Uterus (tissue), 4 donors: ENCODE measurements around the gene OR10J4. TPM values are rescaled to one million over a fixed set of nuclear protein-coding genes. Genes with fewer than 3 reads are reported as not detected.

Experiments used
- DNase-seq, 2 donors: peaks; one replicate each; pipeline ENCODE4 v3.0.0-alpha.2; 2019 to 2020
- H3K27ac ChIP-seq, 2 donors: fragments of 200-600 bp; sonication (generic); 1 replicate in 1 of 2; 2 replicates in 1 of 2; pipeline ENCODE4 v1.5.1; 2016 to 2018
- H3K27me3 ChIP-seq, 2 donors: fragments of 200-600 bp; sonication (generic); one replicate each; pipeline ENCODE4 v1.5.1; 2018 to 2019; ENCODE audit warnings: control low read depth in 1 of 2
- H3K36me3 ChIP-seq, 2 donors: fragments of 200-600 bp; sonication (generic); one replicate each; pipeline ENCODE4 v1.5.1; 2019; ENCODE audit warnings: control low read depth in 1 of 2
- H3K4me1 ChIP-seq, 2 donors: fragments of 200-600 bp; sonication (generic); one replicate each; pipeline ENCODE4 v1.5.1; 2018 to 2019; ENCODE audit warnings: control low read depth in 1 of 2
- H3K4me3 ChIP-seq, 2 donors: fragments of 200-600 bp; sonication (generic); 1 replicate in 1 of 2; 2 replicates in 1 of 2; pipeline ENCODE4 v1.5.1; 2018 to 2019; ENCODE audit warnings: mild to moderate bottlenecking in 1 of 2
- H3K9me3 ChIP-seq, 2 donors: fragments of 200-600 bp; sonication (generic); one replicate each; pipeline ENCODE4 v1.5.1; 2019; ENCODE audit warnings: control low read depth in 1 of 2
- CTCF ChIP-seq, 4 experiments: fragments of 200-600 bp in 2 of 4; fragments of 450-650 bp in 2 of 4; sonication (generic) in 2 of 4; IDR thresholded peaks; one replicate each; pipeline ENCODE4 v1.5.1; 2016 to 2019; ENCODE audit warnings: antibody characterized with exemption in 4 of 4, mild to moderate bottlenecking in 2 of 4, moderate library complexity in 1 of 4
- POLR2A ChIP-seq, 2 donors: fragments of 450-650 bp; IDR thresholded peaks; one replicate each; pipeline ENCODE4 v1.6.1; 2016; ENCODE audit warnings: antibody characterized with exemption in 2 of 2, mild to moderate bottlenecking in 1 of 2, moderate library complexity in 1 of 2
- intact Hi-C: fragments of 100-400 bp; cut with DNase I; formaldehyde crosslinking; loops from one replicate; pipeline ENCODE4 v1.15.1; 2023; ENCODE audit warnings: low total_unique reads
- total RNA-seq, 4 donors: library from RNA; depleted of rRNA in 3 of 4; stranded (reverse); fragments of >200 nt in 3 of 4; gene quantifications; one replicate each; pipeline versions ENCODE4 v1.1.0 to v1.2.4, GENCODE V29; 2014 to 2023
- donor health status: DM: yes; HTN: yes; CAD: no.

The OR10J4 gene
- total RNA-seq, 4 donors from 2014 or later: not detected

GRCh38 chr1:159465191-159465603 lies 33.2 kb downstream of the OR10J4 start:
- no peak overlapping the region for H3K4me3 ChIP-seq
- no peaks in the 10 kb centered on the region for H3K4me1 ChIP-seq
- no peaks in the 10 kb centered on the region for H3K27me3 ChIP-seq
- H3K27ac ChIP-seq: no peak overlapping the region
- no peaks in the 10 kb centered on the region for H3K9me3 ChIP-seq
- no peaks in the 10 kb centered on the region for H3K36me3 ChIP-seq
- DNase-seq: no peak
- no peak for TF ChIP-seq CTCF (IDR thresholded peaks at IDR 0.05)
- intact Hi-C loops: no loop called here

GRCh38 chr1:159468321-159468720 lies 36.3 kb downstream of the OR10J4 start:
- no peaks in the 10 kb centered on the region for H3K4me1 ChIP-seq
- H3K9me3 ChIP-seq: no peaks in the 10 kb centered on the region
- no peaks in the 10 kb centered on the region for H3K36me3 ChIP-seq
- H3K27ac ChIP-seq: no peak overlapping the region
- TF ChIP-seq POLR2A (IDR thresholded peaks at IDR 0.05) (no peak), CTCF (IDR thresholded peaks at IDR 0.05) (no peak)
- no peaks in the 10 kb centered on the region for H3K27me3 ChIP-seq
- no peak overlapping the region for H3K4me3 ChIP-seq
- no peak for DNase-seq
- intact Hi-C loops: no loop called here

DNA sequence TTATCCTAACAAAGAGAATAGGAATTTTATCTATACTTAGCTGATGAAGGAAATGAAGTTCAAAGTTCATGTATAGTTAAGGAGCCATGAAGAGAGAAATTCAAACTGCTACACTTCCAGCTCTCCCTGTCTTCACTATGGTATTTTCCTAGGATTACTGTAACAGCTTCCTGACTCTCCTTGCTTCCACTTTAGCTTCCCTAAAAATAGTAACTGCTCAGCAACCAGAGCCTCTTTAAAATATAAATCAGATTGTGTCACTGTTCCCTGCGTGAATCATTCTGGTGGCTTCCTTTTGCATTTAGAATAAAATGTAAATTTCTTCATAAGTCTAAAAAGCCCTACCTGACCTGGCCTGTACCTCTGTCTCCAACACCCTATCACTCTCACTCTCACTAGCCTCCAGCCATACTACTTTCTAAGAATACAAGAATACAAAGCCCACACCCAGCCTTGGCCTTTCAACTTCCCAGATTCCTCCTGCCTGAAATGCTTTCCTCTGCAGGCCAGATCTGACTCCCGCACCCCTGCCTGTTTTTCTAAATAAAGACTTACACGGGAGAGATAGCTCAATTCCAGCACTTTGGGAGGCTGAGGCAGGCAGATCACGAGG lies 38.0 kb downstream of the OR10J4 start:
- H3K4me1 ChIP-seq: no peaks in the 10 kb centered on the region
- intact Hi-C loops: no loop called here
- no peak overlapping the region for H3K4me3 ChIP-seq
- H3K27ac ChIP-seq: no peak overlapping the region
- H3K9me3 ChIP-seq: no peaks in the 10 kb centered on the region
- DNase-seq: no peak
- no peaks in the 10 kb centered on the region for H3K27me3 ChIP-seq
- no peaks in the 10 kb centered on the region for H3K36me3 ChIP-seq
- TF ChIP-seq CTCF (IDR thresholded peaks at IDR 0.05) (no peak), POLR2A (IDR thresholded peaks at IDR 0.05) (no peak)

- Histone ChIP-seq H3K9me3 (no peaks in the 10 kb centered on the region), H3K4me1 (no peaks in the 10 kb centered on the region), H3K36me3 (no peaks in the 10 kb centered on the region), H3K27ac (no peak overlapping the region), H3K27me3 (no peaks in the 10 kb centered on the region), H3K4me3 (no peak overlapping the region)
- TF ChIP-seq CTCF (IDR thresholded peaks at IDR 0.05) (no peak), POLR2A (IDR thresholded peaks at IDR 0.05) (no peak)
- DNase-seq: no peak
- intact Hi-C loops: no loop called here
Measured at GRCh38 chr1:159473335-159473734, 41.3 kb downstream of the OR10J4 start.

GRCh38 chr1:159474926-159475325 lies 42.9 kb downstream of the OR10J4 start:
- Histone ChIP-seq H3K27ac (no peak overlapping the region), H3K4me3 (no peak overlapping the region), H3K4me1 (no peaks in the 10 kb centered on the region), H3K36me3 (no peaks in the 10 kb centered on the region), H3K27me3 (no peaks in the 10 kb centered on the region), H3K9me3 (no peaks in the 10 kb centered on the region)
- intact Hi-C loops: no loop called here
- no peak for DNase-seq
- TF ChIP-seq POLR2A (IDR thresholded peaks at IDR 0.05) (no peak), CTCF (IDR thresholded peaks at IDR 0.05) (no peak)

Other genes starting within 250 kb of the OR10J4 start
- 100 to 1,000 TPM in 3 of 4 donors, 10 to 100 TPM in 1; 10.4 to 478 (median 192) TPM for gene ACKR1, start 227.3 kb upstream of the OR10J4 start, total RNA-seq
- gene FCER1A, start 129.9 kb upstream of the OR10J4 start, total RNA-seq: 1 to 10 TPM in 1 of 4 donors, under 1 TPM in 1, not detected in 2; 0.76 to 1.5 TPM
- not detected for gene OR10J1, start 7.5 kb downstream of the OR10J4 start, total RNA-seq
- not detected for gene OR10J5, start 103.8 kb downstream of the OR10J4 start, total RNA-seq
- not detected for gene APCS, start 155.6 kb downstream of the OR10J4 start, total RNA-seq